Stimulated activated CD4-positive, alpha-beta T cell treated with anti-CD3 and anti-CD28 coated beads, Interleukin-2, amount 100 ng/mL, for 24 hours (primary cell): ENCODE data around the gene OTOF.

Source experiments
- DNase-seq, 2 donors: peaks; one replicate each; pipeline ENCODE4 v3.0.0-alpha.2; 2020

Gene OTOF

GRCh38 chr2:26449278-26450030 lies 28.5 kb downstream of the OTOF start:
- DNase-seq = no peak

- DNase-seq = no peak
Measured at GRCh38 chr2:26448651-26449050, 29.3 kb downstream of the OTOF start.

- no peak for DNase-seq
Measured at GRCh38 chr2:26444236-26444635, 33.7 kb downstream of the OTOF start.

- DNase-seq = no peak
Measured at GRCh38 chr2:26442707-26443106, 35.2 kb downstream of the OTOF start.

GRCh38 chr2:26442301-26442700 lies 35.6 kb downstream of the OTOF start:
- no peak for DNase-seq

GRCh38 chr2:26438926-26439325 lies 39.0 kb downstream of the OTOF start:
- DNase-seq = no peak

- no peak for DNase-seq
Measured at GRCh38 chr2:26438526-26438925, 39.4 kb downstream of the OTOF start.

GRCh38 chr2:26435106-26435505 lies 42.8 kb downstream of the OTOF start:
- DNase-seq = no peak

- no peak for DNase-seq
Measured at GRCh38 chr2:26432859-26433258, 45.1 kb downstream of the OTOF start.

GRCh38 chr2:26432363-26432762 lies 45.6 kb downstream of the OTOF start:
- DNase-seq = no peak

- DNase-seq = no peak
Measured at GRCh38 chr2:26430826-26431225, 47.1 kb downstream of the OTOF start.

GRCh38 chr2:26429779-26430578 lies 47.9 kb downstream of the OTOF start:
- DNase-seq = no peak

GRCh38 chr2:26428846-26429245 lies 49.1 kb downstream of the OTOF start:
- DNase-seq = no peak

GRCh38 chr2:26424221-26424620 lies 53.7 kb downstream of the OTOF start:
- DNase-seq = no peak

- no peak for DNase-seq
Measured at GRCh38 chr2:26423750-26424149, 54.2 kb downstream of the OTOF start.

GRCh38 chr2:26422947-26423629 lies 54.8 kb downstream of the OTOF start:
- DNase-seq = no peak

GRCh38 chr2:26421961-26422360 lies 56.0 kb downstream of the OTOF start:
- no peak for DNase-seq

GRCh38 chr2:26414311-26414710 lies 63.6 kb downstream of the OTOF start:
- no peak for DNase-seq

- no peak for DNase-seq
Measured at GRCh38 chr2:26412091-26412673, 65.7 kb downstream of the OTOF start.

GRCh38 chr2:26411419-26411818 lies 66.5 kb downstream of the OTOF start:
- no peak for DNase-seq

- DNase-seq = no peak
Measured at GRCh38 chr2:26410764-26411243, 67.1 kb downstream of the OTOF start.

GRCh38 chr2:26409785-26410184 lies 68.1 kb downstream of the OTOF start:
- DNase-seq = no peak

- DNase-seq = no peak
Measured at GRCh38 chr2:26407526-26407925, 70.4 kb downstream of the OTOF start.
